IMR-90 (cell line): Measurements from ENCODE around the gene EXOC8. TPM values are rescaled to one million over a fixed set of nuclear protein-coding genes. Genes with fewer than 3 reads are reported as not detected.
A peak's percentile ranks its signal among the peaks of the same experiment; 100 is the strongest.

ENCODE experiments used
- ATAC-seq: fragments of 200-7000 bp; cut with Tn5 transposase; 2 replicates; pipeline ENCODE4 v1.9.1; 2020; ENCODE audit warnings: low read depth, mild to moderate bottlenecking, moderate library complexity
- BruUV-seq: library from RNA; stranded (reverse); fragments of 400-500 nt; replicated peaks from 2 replicates; lab custom pipeline; 2021; lab: Mats Ljungman, UMichigan
- CTCF ChIA-PET: fragments of 300-600 bp; formaldehyde crosslinking; extraction: SDS; loops from one replicate; lab custom pipeline; 2021; ENCODE audit warnings: antibody characterized with exemption; lab: Yijun Ruan, JAX
- POLR2A ChIA-PET: fragments of 300-600 bp; sonication (Branson Sonifier 250); formaldehyde crosslinking; loops from one replicate; lab custom pipeline; 2022; ENCODE audit warnings: antibody characterized with exemption; ENCODE audit not compliant: unreplicated experiment; lab: Charles Lee
- DNase-seq: peaks from one replicate; pipeline ENCODE4 v3.0.0; 2013
- H2AFZ ChIP-seq: replicated peaks from 2 replicates; pipeline ENCODE3; 2013; ENCODE audit warnings: low read length, mild to moderate bottlenecking; ENCODE audit not compliant: poor library complexity
- H2AK5ac ChIP-seq: 2 replicates; pipeline ENCODE4 v1.6.1; 2013; ENCODE audit warnings: low read depth, low read length, inconsistent platforms
- H2AK9ac ChIP-seq: replicated peaks from 2 replicates; pipeline ENCODE3; 2013; ENCODE audit warnings: mild to moderate bottlenecking, low read depth, low read length, moderate library complexity; ENCODE audit not compliant: poor library complexity
- H2BK120ac ChIP-seq: 2 replicates; pipeline ENCODE4 v1.6.1; 2013; ENCODE audit warnings: low read depth, low read length, inconsistent platforms
- H2BK15ac ChIP-seq: 3 replicates; pipeline ENCODE4 v1.6.1; 2013; ENCODE audit warnings: low read depth, low read length, inconsistent platforms
- H2BK20ac ChIP-seq: 2 replicates; pipeline ENCODE4 v1.6.1; 2013; ENCODE audit warnings: low read depth, mild to moderate bottlenecking, inconsistent platforms, low read length, moderate library complexity
- H2BK5ac ChIP-seq: 2 replicates; pipeline ENCODE4 v1.6.1; 2013; ENCODE audit warnings: mild to moderate bottlenecking, low read depth, low read length, inconsistent platforms; ENCODE audit not compliant: poor library complexity, severe bottlenecking
- H3K14ac ChIP-seq: replicated peaks from 2 replicates; pipeline ENCODE4 v1.6.1; 2013; ENCODE audit warnings: low read depth, low read length, inconsistent platforms
- H3K18ac ChIP-seq: 2 replicates; pipeline ENCODE4 v1.6.1; 2013; ENCODE audit warnings: low read depth, low read length, control low read depth
- H3K23ac ChIP-seq: 2 replicates; pipeline ENCODE4 v1.6.1; 2013; ENCODE audit warnings: low read depth, low read length, inconsistent platforms
- H3K27ac ChIP-seq: 2 replicates; pipeline ENCODE4 v1.5.1; 2013; ENCODE audit warnings: mild to moderate bottlenecking, control low read depth, low read length; ENCODE audit not compliant: insufficient read depth
- H3K27me3 ChIP-seq: 2 replicates; pipeline ENCODE4 v1.6.1; 2013; ENCODE audit warnings: low read length; ENCODE audit not compliant: control insufficient read depth, insufficient read depth
- H3K36me3 ChIP-seq: 2 replicates; pipeline ENCODE4 v1.6.1; 2013; ENCODE audit warnings: low read length, mixed read lengths; ENCODE audit not compliant: control insufficient read depth, insufficient read depth
- H3K4ac ChIP-seq: 2 replicates; pipeline ENCODE4 v1.6.1; 2013; ENCODE audit warnings: low read depth, low read length, inconsistent platforms
- H3K4me1 ChIP-seq: 2 replicates; pipeline ENCODE4 v1.6.1; 2013; ENCODE audit warnings: low read length, mixed read lengths; ENCODE audit not compliant: control insufficient read depth, insufficient read depth
- H3K4me2 ChIP-seq: 2 replicates; pipeline ENCODE4 v1.6.1; 2013; ENCODE audit warnings: low read depth, mild to moderate bottlenecking, control low read depth, low read length, moderate library complexity
- H3K4me3 ChIP-seq: 2 replicates; pipeline ENCODE4 v1.5.1; 2013; ENCODE audit warnings: low read depth, mild to moderate bottlenecking, control low read depth, low read length, moderate library complexity; ENCODE audit not compliant: insufficient read depth
- H3K56ac ChIP-seq: 2 replicates; pipeline ENCODE4 v1.6.1; 2013; ENCODE audit warnings: low read length, inconsistent platforms; ENCODE audit not compliant: insufficient read depth; ENCODE audit errors: extremely low read depth
- H3K79me1 ChIP-seq, 2 experiments: 2 replicates each; pipeline ENCODE4 v1.6.1; 2013; ENCODE audit warnings: low read length in 2 of 2, inconsistent platforms in 1 of 2, low read depth in 1 of 2
- H3K9ac ChIP-seq: 2 replicates; pipeline ENCODE4 v1.6.1; 2013; ENCODE audit warnings: low read depth, low read length, control low read depth
- H3K9me1 ChIP-seq: 2 replicates; pipeline ENCODE4 v1.6.1; 2013; ENCODE audit warnings: low read length, inconsistent platforms; ENCODE audit not compliant: insufficient read depth
- H3K9me3 ChIP-seq: 2 replicates; pipeline ENCODE4 v1.6.1; 2013; ENCODE audit warnings: low read length; ENCODE audit not compliant: control insufficient read depth, insufficient read depth
- H4K20me1 ChIP-seq: 2 replicates; pipeline ENCODE4 v1.6.1; 2013; ENCODE audit warnings: low read length, inconsistent platforms; ENCODE audit not compliant: insufficient read depth
- H4K5ac ChIP-seq: 2 replicates; pipeline ENCODE4 v1.6.1; 2013; ENCODE audit warnings: mild to moderate bottlenecking, low read depth, low read length, control low read depth
- H4K8ac ChIP-seq, 2 experiments: 2 replicates each; pipeline ENCODE4 v1.6.1; 2013; ENCODE audit warnings: low read depth in 2 of 2, low read length in 2 of 2, control low read depth in 1 of 2, inconsistent platforms in 1 of 2
- H4K91ac ChIP-seq: 2 replicates; pipeline ENCODE4 v1.6.1; 2013; ENCODE audit warnings: low read depth, low read length, inconsistent platforms; ENCODE audit not compliant: insufficient read depth
- BHLHE40 ChIP-seq: fragments of 150-350 bp; IDR thresholded peaks from 2 replicates; pipeline ENCODE4 v1.6.1; 2016; ENCODE audit warnings: mild to moderate bottlenecking, low read depth, low read length
- CEBPB ChIP-seq: IDR thresholded peaks from 2 replicates; pipeline ENCODE4 v1.6.1; 2012; ENCODE audit warnings: low read depth, low read length, improper control_type of control experiment
- CHD1 ChIP-seq: IDR thresholded peaks from 2 replicates; pipeline ENCODE4 v1.6.1; 2012; ENCODE audit warnings: low read depth, low read length, improper control_type of control experiment
- FOS ChIP-seq: fragments of 150-350 bp; IDR thresholded peaks from 2 replicates; pipeline ENCODE4 v1.6.1; 2016; ENCODE audit warnings: low read depth, low read length
- MAFK ChIP-seq: IDR thresholded peaks from 2 replicates; pipeline ENCODE4 v1.6.1; 2012; ENCODE audit warnings: low read depth, low read length, improper control_type of control experiment
- MXI1 ChIP-seq: IDR thresholded peaks from 2 replicates; pipeline ENCODE4 v1.6.1; 2012; ENCODE audit warnings: low read depth, mild to moderate bottlenecking, low read length, moderate library complexity, borderline replicate concordance
- NFE2L2 ChIP-seq: fragments of 150-350 bp; IDR thresholded peaks from 2 replicates; pipeline ENCODE4 v1.6.1; 2016; ENCODE audit warnings: low read depth, mild to moderate bottlenecking, low read length
- POLR2A ChIP-seq: IDR thresholded peaks from 2 replicates; pipeline ENCODE4 v1.6.1; 2012; ENCODE audit warnings: mild to moderate bottlenecking, low read depth, low read length
- RAD21 ChIP-seq: IDR thresholded peaks from 2 replicates; pipeline ENCODE4 v1.6.1; 2012; ENCODE audit warnings: low read length, improper control_type of control experiment
- RCOR1 ChIP-seq: IDR thresholded peaks from 2 replicates; pipeline ENCODE4 v1.6.1; 2012; ENCODE audit warnings: mild to moderate bottlenecking, low read length, improper control_type of control experiment; ENCODE audit not compliant: insufficient replicate concordance
- RFX5 ChIP-seq: IDR thresholded peaks from 2 replicates; pipeline ENCODE4 v1.8.0; 2012; ENCODE audit warnings: low read depth, mild to moderate bottlenecking, low read length, moderate library complexity
- SMC3 ChIP-seq: fragments of 150-350 bp; IDR thresholded peaks from 2 replicates; pipeline ENCODE4 v1.6.1; 2016; ENCODE audit warnings: low read depth, mild to moderate bottlenecking, antibody characterized with exemption, low read length, moderate library complexity
- WGBS, 2 experiments: methylation state at CpG; one replicate each; pipeline versions ENCODE4 v1.1.5 to v1.1.7; 2013; ENCODE audit warnings: missing lambda C conversion rate in 2 of 2; ENCODE audit not compliant: insufficient read length in 1 of 2; ENCODE audit errors: extremely low coverage in 2 of 2; 5-methylcytosine and 5-hydroxymethylcytosine counted together
- dilution Hi-C: fragments of 300-500 bp; cut with HindIII; formaldehyde crosslinking; loops from one replicate; pipeline ENCODE4 v1.14.3; 2018; ENCODE audit warnings: low sequenced_read_pairs; ENCODE audit not compliant: unreplicated experiment
- in situ Hi-C: fragments of 300-500 bp; cut with MboI; formaldehyde crosslinking; loops from 3 replicates; pipeline ENCODE4 v1.14.3; 2019; ENCODE audit warnings: low sequenced_read_pairs, inconsistent platforms, mixed read lengths
- intact Hi-C: fragments of 100-400 bp; cut with micrococcal nuclease; formaldehyde crosslinking; loops from 2 replicates; pipeline ENCODE4 v1.10.0; 2022
- polyA plus RNA-seq, 3 experiments: library from polyadenylated mRNA; depleted of rRNA; stranded (reverse); fragments of >200 nt; gene quantifications; 2 replicates each; pipeline ENCODE4 v1.2.3, GENCODE V29; 2012; ENCODE audit warnings: low replicate concordance in 1 of 3
- total RNA-seq: library from RNA; depleted of rRNA; stranded (reverse); fragments of >200 nt; gene quantifications from 2 replicates; pipeline ENCODE4 v1.2.3, GENCODE V29; 2012
- TF ChIP-seq, protein P1 (sequence below): conservative IDR thresholded peaks from 2 replicates; pipeline ENCODE4 v1.5.1; 2012; ENCODE audit warnings: mild to moderate bottlenecking, low read depth, low read length, improper control_type of control experiment
- TF ChIP-seq, protein P2 (sequence below): fragments of 150-350 bp; IDR thresholded peaks from 2 replicates; pipeline ENCODE4 v1.6.1; 2017; ENCODE audit warnings: mild to moderate bottlenecking, antibody characterized with exemption, low read length, low read depth

The EXOC8 gene
- total and polyA plus RNA-seq, 2 of the 4 experiments (the other 2 are of a cell fraction) = 2.6 to 11.5 TPM

DNA sequence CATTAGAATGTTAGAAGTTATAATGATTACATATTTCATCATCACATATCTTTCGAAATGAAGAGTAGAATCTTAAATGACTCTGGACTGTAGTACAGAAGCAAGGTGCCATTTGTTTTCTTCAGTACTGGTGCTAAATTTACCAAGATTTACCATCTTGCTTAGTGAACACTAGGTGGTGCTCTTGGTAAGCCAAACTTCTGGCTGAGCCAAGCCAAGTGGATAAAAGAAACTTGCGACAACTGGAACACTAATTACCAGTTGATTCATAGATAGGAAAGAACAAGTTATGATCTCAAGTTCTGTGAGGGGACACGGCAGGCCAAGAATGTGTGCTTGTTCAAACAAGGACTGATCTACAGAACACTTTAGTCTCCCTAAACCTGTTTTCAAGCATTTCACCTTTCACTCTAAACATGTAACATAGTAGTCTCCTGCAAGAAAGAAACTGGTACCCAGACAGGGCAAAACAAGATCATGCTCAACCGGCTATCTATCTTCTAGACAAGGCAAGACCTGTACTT, 20.2 kb upstream of the EXOC8 start:
- Histone ChIP-seq H3K79me1 (peaks cover 18 to 19% of the 10 kb centered on the region in 2 experiments), H2AK5ac (no peak overlapping the region), H3K56ac (no peak overlapping the region), H3K9me3 (no peaks in the 10 kb centered on the region), H2BK15ac (no peak overlapping the region), H3K4me3 (no peak overlapping the region), H4K5ac (no peak overlapping the region), H3K9ac (no peak overlapping the region), H4K91ac (no peak overlapping the region), H4K8ac (no peak overlapping the region), H3K14ac (no peak overlapping the region), H3K4me1 (peaks cover 5% of the 10 kb centered on the region), H3K9me1 (peaks cover 4% of the 10 kb centered on the region; the same call in 1 of the 2 replicates), H2AFZ (no peak overlapping the region), H3K4ac (no peak overlapping the region), H2BK120ac (no peak overlapping the region), H3K4me2 (peak overlapping the region; percentile 44; the same call in 1 of the 2 replicates), H4K20me1 (no peaks in the 10 kb centered on the region; the same call in 1 of the 2 replicates), H3K23ac (no peak overlapping the region), H3K18ac (no peak overlapping the region), H3K27me3 (no peaks in the 10 kb centered on the region), H2AK9ac (no peak overlapping the region), H3K36me3 (peaks cover 5% of the 10 kb centered on the region), H2BK20ac (no peak overlapping the region), H2BK5ac (no peak overlapping the region), H3K27ac (no peak overlapping the region)
- intact Hi-C loops (loop anchor here (1.0 to 5.0 kb wide), 4 partner anchors 62 to 399 kb away; partner anchors contain the start of gene TSNAX), dilution Hi-C loops (no loop called here), in situ Hi-C loops (no loop called here)
- TF ChIP-seq NFE2L2 (no peak), SMC3 (peak; percentile 91), RCOR1 (no peak), CEBPB (peak; percentile 53), FOS (no peak), POLR2A (peak; percentile 37; the same call in 1 of the 2 replicates), MXI1 (no peak), MAFK (no peak), CHD1 (no peak), RFX5 (no peak), BHLHE40 (no peak), RAD21 (peak; percentile 92)
- TF ChIP-seq, protein P1, sequence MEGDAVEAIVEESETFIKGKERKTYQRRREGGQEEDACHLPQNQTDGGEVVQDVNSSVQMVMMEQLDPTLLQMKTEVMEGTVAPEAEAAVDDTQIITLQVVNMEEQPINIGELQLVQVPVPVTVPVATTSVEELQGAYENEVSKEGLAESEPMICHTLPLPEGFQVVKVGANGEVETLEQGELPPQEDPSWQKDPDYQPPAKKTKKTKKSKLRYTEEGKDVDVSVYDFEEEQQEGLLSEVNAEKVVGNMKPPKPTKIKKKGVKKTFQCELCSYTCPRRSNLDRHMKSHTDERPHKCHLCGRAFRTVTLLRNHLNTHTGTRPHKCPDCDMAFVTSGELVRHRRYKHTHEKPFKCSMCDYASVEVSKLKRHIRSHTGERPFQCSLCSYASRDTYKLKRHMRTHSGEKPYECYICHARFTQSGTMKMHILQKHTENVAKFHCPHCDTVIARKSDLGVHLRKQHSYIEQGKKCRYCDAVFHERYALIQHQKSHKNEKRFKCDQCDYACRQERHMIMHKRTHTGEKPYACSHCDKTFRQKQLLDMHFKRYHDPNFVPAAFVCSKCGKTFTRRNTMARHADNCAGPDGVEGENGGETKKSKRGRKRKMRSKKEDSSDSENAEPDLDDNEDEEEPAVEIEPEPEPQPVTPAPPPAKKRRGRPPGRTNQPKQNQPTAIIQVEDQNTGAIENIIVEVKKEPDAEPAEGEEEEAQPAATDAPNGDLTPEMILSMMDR = peak; percentile 87
- TF ChIP-seq, protein P2, sequence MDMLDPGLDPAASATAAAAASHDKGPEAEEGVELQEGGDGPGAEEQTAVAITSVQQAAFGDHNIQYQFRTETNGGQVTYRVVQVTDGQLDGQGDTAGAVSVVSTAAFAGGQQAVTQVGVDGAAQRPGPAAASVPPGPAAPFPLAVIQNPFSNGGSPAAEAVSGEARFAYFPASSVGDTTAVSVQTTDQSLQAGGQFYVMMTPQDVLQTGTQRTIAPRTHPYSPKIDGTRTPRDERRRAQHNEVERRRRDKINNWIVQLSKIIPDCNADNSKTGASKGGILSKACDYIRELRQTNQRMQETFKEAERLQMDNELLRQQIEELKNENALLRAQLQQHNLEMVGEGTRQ = no peak
- ChIA-PET CTCF (interaction anchor here (0.6 to 0.9 kb wide), 2 partner anchors 175 to 226 kb away, joined by 4 read pairs; no protein-coding TSS in a partner anchor), POLR2A (no interaction called here)
- WGBS, 2 experiments = 0% methylated on average over 1 of the region's 4 CpGs; no CpG with 5 or more reads in 1 of the 2 experiments
- ATAC-seq (peak; percentile 75), DNase-seq (peak; percentile 79)
- no TSS peak for BruUV-seq
